HG02938 (cell line): ENCODE measurements around the gene SATB2.

ENCODE experiments used
- ATAC-seq: cut with Tn5 transposase; IDR thresholded peaks from one replicate; pipeline ENCODE4 v1.9.1; 2021; ENCODE audit warnings: mild to moderate bottlenecking, moderate library complexity; ENCODE audit not compliant: unreplicated experiment

The SATB2 gene

DNA sequence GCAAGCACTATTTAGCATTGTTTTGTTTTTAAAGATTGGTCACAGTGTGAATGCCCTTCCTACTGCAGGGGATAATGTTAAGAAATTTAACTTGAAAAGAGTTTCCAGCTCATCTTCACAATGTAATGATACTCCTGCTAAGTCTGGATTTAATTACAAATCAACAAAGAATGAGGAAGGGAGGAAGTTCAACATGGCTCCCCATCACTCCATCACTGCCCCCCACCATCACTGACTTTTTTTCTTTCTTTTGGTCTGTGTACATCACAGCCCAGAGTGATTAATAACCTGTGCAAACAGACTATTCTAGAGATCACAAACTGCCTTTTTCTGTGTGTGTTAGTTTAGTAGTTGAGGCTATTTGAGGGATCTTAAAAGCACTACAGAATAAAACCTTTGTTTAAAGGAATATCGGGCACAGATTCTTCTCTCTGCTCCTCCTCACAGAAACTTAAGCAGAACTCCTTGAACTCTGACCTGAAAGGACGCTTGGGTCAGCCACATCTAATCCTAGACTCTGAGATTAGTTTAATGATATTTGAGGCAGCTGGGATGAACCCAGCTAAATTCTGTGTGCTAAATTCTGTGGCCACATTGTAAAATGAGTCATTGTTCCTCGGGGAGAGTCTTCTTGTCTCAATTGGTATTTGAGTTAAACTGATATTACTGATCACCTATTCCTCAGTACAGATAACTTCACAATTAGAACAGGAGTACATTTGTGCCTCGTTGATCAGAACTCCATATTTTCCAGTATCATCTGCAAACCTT is 47.8 kb downstream of the SATB2 start:
- ATAC-seq = no peak

DNA sequence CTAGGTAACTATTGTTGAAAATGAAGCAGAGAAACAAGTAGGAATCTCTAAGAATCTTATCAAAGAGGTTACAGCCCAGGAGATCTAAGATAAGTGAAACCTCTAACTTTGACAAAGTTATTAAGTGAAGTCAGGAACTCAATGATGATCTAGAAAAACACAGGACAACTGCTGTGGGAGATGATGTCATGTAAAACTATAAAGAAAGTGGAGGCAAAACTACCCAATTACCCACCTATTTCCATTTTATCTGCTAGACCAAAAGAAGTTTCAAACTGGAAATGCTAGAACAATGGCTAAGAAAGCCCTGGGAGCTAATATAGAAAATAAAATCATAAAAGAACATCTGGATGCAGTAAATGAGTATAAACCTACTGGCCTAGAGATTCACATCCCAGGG is 50.3 kb downstream of the SATB2 start:
- ATAC-seq = no peak

GRCh38 chr2:199405241-199405640 is 52.5 kb downstream of the SATB2 start:
- no peak for ATAC-seq

DNA sequence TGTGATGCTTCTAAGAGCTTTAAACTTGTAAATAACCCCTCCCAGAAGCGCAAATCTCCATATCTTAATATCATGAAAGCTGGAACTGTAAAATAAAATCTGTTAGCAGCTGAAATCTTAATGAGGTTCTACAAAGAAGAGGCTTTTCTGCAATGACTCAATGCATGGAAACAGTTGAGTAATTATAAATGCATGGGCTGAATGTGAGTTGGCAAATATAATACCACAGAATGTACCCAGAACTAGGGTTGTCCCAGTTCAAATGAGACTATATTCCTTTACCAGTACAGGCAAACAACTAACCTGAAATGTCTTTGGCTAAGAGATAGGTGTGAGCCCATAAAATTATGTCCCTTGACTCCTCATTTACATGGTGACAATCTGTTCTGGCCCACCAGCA is 52.9 kb downstream of the SATB2 start:
- ATAC-seq = no peak

DNA sequence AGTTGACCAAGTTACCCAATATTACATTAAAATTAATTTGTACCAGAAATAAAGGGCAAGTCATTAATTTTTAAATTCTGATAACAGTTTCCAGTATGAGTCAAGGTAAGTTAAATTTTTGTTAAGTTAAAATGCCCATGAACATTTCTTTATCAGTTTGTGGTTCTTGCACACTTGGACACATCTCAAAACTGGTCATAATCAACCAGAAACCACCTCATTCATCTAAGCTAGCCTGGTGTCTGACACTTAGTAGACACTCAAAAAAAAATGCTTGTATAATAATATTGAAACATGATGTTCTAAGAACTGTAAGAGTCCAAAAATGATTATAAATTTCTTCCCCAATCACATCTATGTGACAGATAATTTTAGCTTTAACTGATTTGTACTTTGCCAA is 62.4 kb downstream of the SATB2 start:
- ATAC-seq = no peak

- no peak for ATAC-seq
These were observed 65.4 kb downstream of the SATB2 start for GRCh38 chr2:199392363-199392762.

GRCh38 chr2:199388728-199389268 is 68.9 kb downstream of the SATB2 start:
- no peak for ATAC-seq

DNA sequence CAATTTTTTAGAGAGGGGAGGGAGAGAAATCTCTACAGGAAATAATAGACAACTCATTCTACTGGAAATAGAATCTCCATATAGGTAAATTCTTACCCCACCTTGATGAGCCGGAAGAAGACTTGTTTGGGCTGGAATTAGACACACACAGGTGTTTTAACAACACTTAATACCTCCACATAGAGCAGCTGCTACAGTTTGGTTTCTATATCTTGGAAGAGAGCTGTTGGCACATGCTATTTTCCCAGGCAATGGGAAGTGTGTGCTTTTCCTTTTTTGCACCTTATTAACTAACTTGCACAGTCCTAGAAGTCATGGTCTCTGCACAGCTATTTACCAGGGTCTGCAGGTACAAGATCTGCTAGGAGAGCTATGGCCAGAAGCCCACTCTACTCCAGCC is 73.7 kb downstream of the SATB2 start:
- no peak for ATAC-seq

DNA sequence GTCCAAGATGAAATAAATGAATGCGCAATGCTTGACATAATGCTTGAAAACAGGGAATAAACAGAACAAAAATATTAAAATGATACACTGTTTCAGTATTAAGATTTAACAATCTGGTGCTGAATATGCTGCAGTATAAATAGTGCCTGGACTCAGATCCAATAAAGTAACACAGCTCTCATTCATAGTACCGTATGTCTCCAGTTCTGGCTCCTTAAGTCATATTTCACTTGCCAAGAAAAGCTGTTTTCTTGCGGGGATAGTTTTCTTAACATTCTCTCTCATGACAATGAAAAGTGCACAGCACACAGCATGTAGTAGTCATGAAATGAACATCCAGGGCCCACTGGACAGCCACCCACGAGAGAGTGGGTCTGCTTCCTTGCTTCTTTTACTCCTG is 74.7 kb downstream of the SATB2 start:
- ATAC-seq = no peak

DNA sequence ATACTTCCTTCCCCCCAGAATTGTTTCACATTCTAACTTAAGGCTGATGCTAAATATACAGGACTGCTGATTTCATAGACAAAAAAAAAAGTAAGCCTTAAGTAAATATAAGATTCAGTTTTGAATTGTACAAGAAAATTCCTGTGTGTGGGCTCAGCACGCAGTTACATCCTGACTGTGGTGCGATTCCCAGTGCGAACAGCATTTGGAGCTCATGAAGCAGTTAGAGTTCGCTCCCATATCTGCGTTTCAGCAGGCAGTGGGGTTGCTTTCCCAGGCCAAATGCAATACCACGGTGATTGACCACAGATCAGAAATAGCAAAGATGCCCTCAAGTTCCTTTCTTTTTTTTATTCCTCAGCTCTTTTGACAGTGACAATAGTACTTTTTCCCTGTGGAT is 75.6 kb downstream of the SATB2 start:
- no peak for ATAC-seq

DNA sequence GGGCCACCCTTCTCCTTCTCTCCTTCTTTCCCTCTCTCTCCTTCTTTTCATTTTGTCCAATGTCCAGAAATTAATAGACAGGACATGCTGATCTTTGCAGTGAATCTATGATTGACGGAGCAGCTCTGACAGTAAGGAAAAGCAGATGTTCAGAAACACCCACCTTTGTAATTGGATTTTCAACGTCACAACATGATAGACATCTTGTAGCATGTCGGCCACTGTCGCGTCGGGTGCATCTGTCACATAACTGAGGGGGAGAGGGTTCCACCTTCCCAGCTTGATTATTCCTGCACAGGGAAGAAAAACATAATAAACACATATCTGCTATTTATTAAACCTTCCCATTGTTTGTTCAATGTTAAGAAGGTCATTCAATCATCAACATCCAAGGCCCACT is 76.2 kb downstream of the SATB2 start:
- ATAC-seq = no peak

GRCh38 chr2:199378948-199379650 is 78.6 kb downstream of the SATB2 start:
- ATAC-seq = no peak

DNA sequence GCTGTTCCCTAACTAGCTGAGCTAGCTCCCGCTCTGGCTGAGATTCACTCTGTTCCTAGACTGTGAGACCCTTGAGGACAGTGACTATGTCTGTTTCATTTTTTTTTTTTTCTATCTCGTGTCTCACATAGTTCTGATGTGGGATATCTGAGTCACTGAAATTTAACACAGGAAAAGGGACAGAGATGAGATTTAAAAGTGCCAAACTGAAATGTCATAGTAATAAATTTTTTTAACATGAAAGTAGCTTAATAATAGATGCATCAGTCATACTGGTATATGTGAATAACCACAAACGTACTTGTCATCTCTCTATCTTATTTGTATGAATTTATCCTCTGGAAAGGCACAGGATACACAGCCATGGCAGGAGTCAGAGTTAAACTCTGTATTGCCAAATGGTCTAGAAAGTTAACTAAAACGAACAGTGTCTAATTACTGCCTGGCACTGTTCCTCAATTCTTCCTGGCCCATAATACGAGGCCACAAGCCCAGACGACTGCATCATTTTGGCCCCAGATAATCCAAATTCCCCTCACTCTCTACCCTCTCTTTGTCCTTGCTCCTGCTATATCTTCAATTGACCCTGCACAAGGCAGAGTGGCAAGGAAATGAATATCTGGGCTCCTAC is 87.5 kb downstream of the SATB2 start:
- ATAC-seq = no peak

GRCh38 chr2:199366406-199366805 is 91.3 kb downstream of the SATB2 start:
- ATAC-seq = no peak

DNA sequence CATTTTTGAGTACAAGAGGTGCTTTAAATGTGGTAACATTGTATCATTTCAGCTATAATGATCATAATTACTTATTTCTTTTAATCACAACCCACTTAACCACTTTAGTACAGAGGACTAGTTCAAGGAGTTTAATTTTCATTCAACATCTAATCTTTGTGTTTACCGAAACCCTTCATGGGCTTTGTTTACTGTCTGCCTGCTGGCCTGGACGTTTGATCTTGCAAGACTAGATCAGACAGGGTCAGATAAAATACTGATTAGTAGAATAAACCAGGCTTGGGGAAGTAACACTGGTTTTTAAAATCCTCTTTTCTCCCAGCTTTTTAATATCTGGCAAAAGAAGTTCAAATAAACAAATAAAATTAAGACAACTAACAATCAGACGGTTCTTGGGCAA is 93.6 kb downstream of the SATB2 start:
- ATAC-seq = no peak

DNA sequence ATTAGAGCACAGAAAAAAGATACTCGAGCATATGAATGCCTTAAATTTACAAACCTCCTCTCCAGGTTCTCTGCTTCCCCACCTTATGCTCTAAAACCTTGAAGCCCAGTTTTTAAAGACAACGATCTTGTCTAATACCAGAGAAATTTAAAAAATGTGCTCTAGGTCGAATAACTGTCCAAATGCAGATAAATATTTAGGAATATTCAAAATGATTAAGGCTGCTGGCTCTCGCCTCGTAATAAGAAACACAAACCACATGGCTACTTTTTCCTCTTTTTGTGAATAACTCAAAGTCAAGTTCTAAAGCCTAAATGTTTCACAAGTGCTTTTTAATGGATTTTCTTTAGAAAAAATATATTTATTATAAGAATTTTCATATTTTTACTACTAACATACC is 101.3 kb downstream of the SATB2 start:
- no peak for ATAC-seq

- ATAC-seq = no peak
These were observed 108.9 kb downstream of the SATB2 start for GRCh38 chr2:199348871-199349270.

- ATAC-seq = no peak
These were observed 113.7 kb downstream of the SATB2 start for GRCh38 chr2:199344012-199344411.

- no peak for ATAC-seq
These were observed 115.4 kb downstream of the SATB2 start for GRCh38 chr2:199342334-199342733.

GRCh38 chr2:199341123-199341522 is 116.6 kb downstream of the SATB2 start:
- no peak for ATAC-seq

DNA sequence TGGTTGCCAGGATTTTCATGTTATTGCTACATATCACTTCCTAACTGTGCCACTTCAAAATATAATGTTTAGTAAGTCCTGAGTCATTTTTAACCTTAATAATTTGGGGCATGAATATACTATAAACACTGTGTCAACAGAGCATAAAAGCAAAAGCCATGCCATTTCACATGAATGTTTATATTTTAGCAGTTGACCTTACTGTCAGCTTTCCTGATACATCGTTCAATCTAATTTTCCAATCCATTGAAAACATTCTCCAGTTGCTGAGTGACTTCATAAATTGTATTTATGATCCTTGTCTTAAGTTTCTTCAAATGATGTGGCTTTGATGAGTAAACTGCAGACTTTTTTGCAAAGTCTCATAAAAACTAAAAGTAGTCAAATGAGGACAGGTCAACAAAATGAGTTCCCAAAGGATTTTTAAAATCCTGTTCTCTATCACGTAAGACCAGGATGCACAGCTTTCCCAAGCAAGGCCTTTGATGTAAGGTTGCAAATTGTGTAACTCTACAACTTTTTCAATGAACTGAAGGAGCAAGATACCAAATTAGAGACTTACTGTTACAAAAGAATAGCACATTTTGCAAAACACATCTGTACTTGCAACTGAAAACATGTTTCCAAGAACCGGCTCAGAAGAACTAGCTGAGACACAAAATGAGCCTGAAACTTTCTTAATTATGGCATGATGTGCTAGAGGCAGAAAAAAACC is 117.7 kb downstream of the SATB2 start:
- ATAC-seq = no peak
